ENCODE data around the gene BANP. TPM values are rescaled to one million over a fixed set of nuclear protein-coding genes. Genes with fewer than 3 reads are reported as not detected.
"Not testable (repeated sequence)": the region's sequence is repeated elsewhere in the genome, so short reads cannot be mapped to it uniquely, and the experiment has no call there.

The BANP gene
- total RNA-seq, 1 experiment from 2014 or later = 49.6 TPM

GRCh38 chr16:88014954-88015805 lies 63.9 kb downstream of the BANP start:
- no peak for DNase-seq
- Mint-ChIP-seq H3K4me3 (ENCODE audit: low read depth, unreplicated experiment) (no peak overlapping the region), H3K36me3 (ENCODE audit: insufficient read depth, unreplicated experiment) (no peaks in the 10 kb centered on the region), H3K27ac (ENCODE audit: unreplicated experiment) (no peak overlapping the region), H3K9me3 (ENCODE audit: low read depth, unreplicated experiment) (no peaks in the 10 kb centered on the region), H3K27me3 (ENCODE audit: unreplicated experiment) (no peaks in the 10 kb centered on the region), H3K4me1 (ENCODE audit: low read depth, unreplicated experiment) (no peaks in the 10 kb centered on the region)
- intact Hi-C loops (cut with micrococcal nuclease; ENCODE audit: unreplicated experiment) = no loop called here
- TF ChIP-seq, protein P1, sequence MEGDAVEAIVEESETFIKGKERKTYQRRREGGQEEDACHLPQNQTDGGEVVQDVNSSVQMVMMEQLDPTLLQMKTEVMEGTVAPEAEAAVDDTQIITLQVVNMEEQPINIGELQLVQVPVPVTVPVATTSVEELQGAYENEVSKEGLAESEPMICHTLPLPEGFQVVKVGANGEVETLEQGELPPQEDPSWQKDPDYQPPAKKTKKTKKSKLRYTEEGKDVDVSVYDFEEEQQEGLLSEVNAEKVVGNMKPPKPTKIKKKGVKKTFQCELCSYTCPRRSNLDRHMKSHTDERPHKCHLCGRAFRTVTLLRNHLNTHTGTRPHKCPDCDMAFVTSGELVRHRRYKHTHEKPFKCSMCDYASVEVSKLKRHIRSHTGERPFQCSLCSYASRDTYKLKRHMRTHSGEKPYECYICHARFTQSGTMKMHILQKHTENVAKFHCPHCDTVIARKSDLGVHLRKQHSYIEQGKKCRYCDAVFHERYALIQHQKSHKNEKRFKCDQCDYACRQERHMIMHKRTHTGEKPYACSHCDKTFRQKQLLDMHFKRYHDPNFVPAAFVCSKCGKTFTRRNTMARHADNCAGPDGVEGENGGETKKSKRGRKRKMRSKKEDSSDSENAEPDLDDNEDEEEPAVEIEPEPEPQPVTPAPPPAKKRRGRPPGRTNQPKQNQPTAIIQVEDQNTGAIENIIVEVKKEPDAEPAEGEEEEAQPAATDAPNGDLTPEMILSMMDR (IDR thresholded peaks at IDR 0.05; ENCODE audit: unreplicated experiment) = no peak
- CTCF ChIA-PET = no interaction called here
- BruUV-seq (replicated peaks) = no TSS peak

GRCh38 chr16:88015806-88016140 lies 64.5 kb downstream of the BANP start:
- BruUV-seq (replicated peaks) = no TSS peak
- no peaks in the 10 kb centered on the region for H3K9me3 Mint-ChIP-seq (ENCODE audit: low read depth, unreplicated experiment)
- no peaks in the 10 kb centered on the region for H3K4me1 Mint-ChIP-seq (ENCODE audit: low read depth, unreplicated experiment)
- no peak overlapping the region for H3K27ac Mint-ChIP-seq (ENCODE audit: unreplicated experiment)
- TF ChIP-seq, protein P1 (IDR thresholded peaks at IDR 0.05; ENCODE audit: unreplicated experiment) = no peak
- CTCF ChIA-PET = no interaction called here
- no peak overlapping the region for H3K4me3 Mint-ChIP-seq (ENCODE audit: low read depth, unreplicated experiment)
- intact Hi-C loops (cut with micrococcal nuclease; ENCODE audit: unreplicated experiment) = no loop called here
- no peaks in the 10 kb centered on the region for H3K36me3 Mint-ChIP-seq (ENCODE audit: insufficient read depth, unreplicated experiment)
- H3K27me3 Mint-ChIP-seq (ENCODE audit: unreplicated experiment) = no peaks in the 10 kb centered on the region
- no peak for DNase-seq

GRCh38 chr16:88016386-88016785 lies 65.2 kb downstream of the BANP start:
- DNase-seq; H3K9me3 Mint-ChIP-seq (ENCODE audit: low read depth, unreplicated experiment); intact Hi-C loops (cut with micrococcal nuclease; ENCODE audit: unreplicated experiment); H3K27ac Mint-ChIP-seq (ENCODE audit: unreplicated experiment); H3K27me3 Mint-ChIP-seq (ENCODE audit: unreplicated experiment); H3K4me3 Mint-ChIP-seq (ENCODE audit: low read depth, unreplicated experiment); CTCF ChIA-PET; H3K4me1 Mint-ChIP-seq (ENCODE audit: low read depth, unreplicated experiment); H3K36me3 Mint-ChIP-seq (ENCODE audit: insufficient read depth, unreplicated experiment); BruUV-seq (replicated peaks): not testable (repeated sequence)

GRCh38 chr16:88016964-88017363 lies 65.7 kb downstream of the BANP start:
- H3K27me3 Mint-ChIP-seq (ENCODE audit: unreplicated experiment) = no peaks in the 10 kb centered on the region
- H3K4me3 Mint-ChIP-seq (ENCODE audit: low read depth, unreplicated experiment) = no peak overlapping the region
- no peaks in the 10 kb centered on the region for H3K36me3 Mint-ChIP-seq (ENCODE audit: insufficient read depth, unreplicated experiment)
- no TSS peak for BruUV-seq (replicated peaks)
- H3K4me1 Mint-ChIP-seq (ENCODE audit: low read depth, unreplicated experiment) = no peaks in the 10 kb centered on the region
- intact Hi-C loops (cut with micrococcal nuclease; ENCODE audit: unreplicated experiment) = no loop called here
- DNase-seq = no peak
- TF ChIP-seq, protein P1 (IDR thresholded peaks at IDR 0.05; ENCODE audit: unreplicated experiment) = no peak
- CTCF ChIA-PET = no interaction called here
- H3K27ac Mint-ChIP-seq (ENCODE audit: unreplicated experiment) = no peak overlapping the region
- H3K9me3 Mint-ChIP-seq (ENCODE audit: low read depth, unreplicated experiment) = no peaks in the 10 kb centered on the region

DNA sequence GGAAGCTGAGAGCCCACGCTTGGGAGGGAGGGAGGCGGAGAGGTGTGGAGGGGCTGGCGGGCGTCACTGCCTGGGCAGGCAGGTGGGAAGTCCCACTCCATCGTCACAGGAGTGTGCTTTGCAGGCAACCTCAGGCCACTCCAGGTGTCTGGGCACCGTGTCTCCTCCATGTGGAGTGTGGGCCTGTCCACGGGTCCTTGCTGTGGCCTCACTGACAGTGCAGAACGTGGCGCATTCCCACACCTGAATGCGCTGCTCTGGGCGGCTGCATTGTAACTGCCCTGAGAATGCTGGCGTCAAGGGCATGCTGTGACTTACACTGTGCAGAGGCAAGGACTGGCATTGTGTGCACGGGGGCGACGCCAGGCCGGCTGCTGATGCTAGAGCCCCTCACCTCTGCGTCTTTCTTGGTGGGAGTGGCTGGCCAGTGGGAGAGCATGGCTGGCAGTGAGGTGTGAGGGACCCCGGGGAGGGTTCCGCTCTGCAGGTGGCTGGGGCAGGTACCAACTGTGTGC lies 66.4 kb downstream of the BANP start:
- BruUV-seq (replicated peaks) = no TSS peak
- H3K27ac Mint-ChIP-seq (ENCODE audit: unreplicated experiment) = no peak overlapping the region
- no peaks in the 10 kb centered on the region for H3K27me3 Mint-ChIP-seq (ENCODE audit: unreplicated experiment)
- H3K9me3 Mint-ChIP-seq (ENCODE audit: low read depth, unreplicated experiment) = no peaks in the 10 kb centered on the region
- H3K4me1 Mint-ChIP-seq (ENCODE audit: low read depth, unreplicated experiment) = no peaks in the 10 kb centered on the region
- TF ChIP-seq, protein P1 (IDR thresholded peaks at IDR 0.05; ENCODE audit: unreplicated experiment) = no peak
- no peaks in the 10 kb centered on the region for H3K36me3 Mint-ChIP-seq (ENCODE audit: insufficient read depth, unreplicated experiment)
- intact Hi-C loops (cut with micrococcal nuclease; ENCODE audit: unreplicated experiment) = no loop called here
- no peak overlapping the region for H3K4me3 Mint-ChIP-seq (ENCODE audit: low read depth, unreplicated experiment)
- no peak for DNase-seq
- CTCF ChIA-PET = no interaction called here

DNA sequence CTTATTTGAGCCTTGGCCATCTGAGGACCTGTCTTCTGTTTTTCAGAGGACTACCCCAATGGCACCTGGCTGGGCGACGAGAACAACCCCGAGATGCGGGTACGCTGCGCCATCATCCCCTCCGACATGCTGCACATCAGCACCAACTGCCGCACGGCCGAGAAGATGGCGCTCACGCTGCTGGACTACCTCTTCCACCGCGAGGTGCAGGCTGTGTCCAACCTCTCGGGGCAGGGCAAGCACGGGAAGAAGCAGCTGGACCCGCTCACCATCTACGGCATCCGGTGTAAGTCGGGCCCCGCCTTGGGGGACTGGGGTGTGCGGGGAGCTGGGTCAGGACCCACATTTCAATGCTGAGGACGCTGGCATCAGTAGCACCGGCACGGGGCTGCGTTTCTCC lies 67.1 kb downstream of the BANP start:
- BruUV-seq (replicated peaks); H3K27me3 Mint-ChIP-seq (ENCODE audit: unreplicated experiment); H3K4me1 Mint-ChIP-seq (ENCODE audit: low read depth, unreplicated experiment); intact Hi-C loops (cut with micrococcal nuclease; ENCODE audit: unreplicated experiment); H3K4me3 Mint-ChIP-seq (ENCODE audit: low read depth, unreplicated experiment); CTCF ChIA-PET; DNase-seq; H3K36me3 Mint-ChIP-seq (ENCODE audit: insufficient read depth, unreplicated experiment); H3K27ac Mint-ChIP-seq (ENCODE audit: unreplicated experiment); H3K9me3 Mint-ChIP-seq (ENCODE audit: low read depth, unreplicated experiment): not testable (repeated sequence)

Data from Calu3 (cell line).